Natural killer cell (primary cell): ENCODE data around the gene SH3RF2. TPM values are rescaled to one million over a fixed set of nuclear protein-coding genes. Genes with fewer than 3 reads are reported as not detected.

Source experiments
- ATAC-seq, 3 donors: fragments of 150-1000 bp in 2 of 3; fragments of 200-7000 bp in 1 of 3; cut with Tn5 transposase; 1 replicate in 1 of 3; 2 replicates in 2 of 3; pipeline ENCODE4 v1.10.0; 2021; ENCODE audit warnings: mild to moderate bottlenecking in 2 of 3, moderate library complexity in 2 of 3
- DNase-seq, 2 donors: peaks; one replicate each; pipeline versions ENCODE4 v3.0.0 to v3.0.0-alpha.2; 2013 to 2021; ENCODE audit warnings: mixed read lengths in 1 of 2
- H3K27ac ChIP-seq: one replicate; pipeline ENCODE4 v1.5.1; 2013; ENCODE audit warnings: mild to moderate bottlenecking, low read length
- H3K27me3 ChIP-seq: one replicate; pipeline ENCODE4 v1.6.1; 2013; ENCODE audit warnings: low read length; ENCODE audit not compliant: control insufficient read depth, insufficient read depth
- H3K36me3 ChIP-seq: one replicate; pipeline ENCODE4 v1.6.1; 2013; ENCODE audit warnings: low read length; ENCODE audit not compliant: control insufficient read depth, insufficient read depth
- H3K4me1 ChIP-seq: one replicate; pipeline ENCODE4 v1.6.1; 2013; ENCODE audit warnings: low read length; ENCODE audit not compliant: control insufficient read depth, insufficient read depth
- H3K4me3 ChIP-seq: one replicate; pipeline ENCODE4 v1.5.1; 2013; ENCODE audit warnings: low read length
- H3K9me3 ChIP-seq: one replicate; pipeline ENCODE4 v1.6.1; 2013; ENCODE audit warnings: low read length; ENCODE audit not compliant: control insufficient read depth, insufficient read depth
- H3K27ac Mint-ChIP-seq, 2 donors: one replicate each; pipeline ENCODE4 v1.8.0; 2022; ENCODE audit warnings: mild to moderate bottlenecking in 2 of 2, mixed read lengths in 2 of 2, moderate library complexity in 1 of 2
- H3K27me3 Mint-ChIP-seq, 2 donors: one replicate each; pipeline ENCODE4 v1.8.0; 2022; ENCODE audit warnings: low read depth in 2 of 2, mixed read lengths in 2 of 2
- H3K36me3 Mint-ChIP-seq: one replicate; pipeline ENCODE4 v1.8.0; 2022; ENCODE audit warnings: mixed read lengths
- H3K4me1 Mint-ChIP-seq, 2 donors: one replicate each; pipeline ENCODE4 v1.8.0; 2022; ENCODE audit warnings: mixed read lengths in 2 of 2
- H3K4me3 Mint-ChIP-seq: one replicate; pipeline ENCODE4 v1.8.0; 2022; ENCODE audit warnings: mild to moderate bottlenecking, moderate library complexity, mixed read lengths
- H3K9me3 Mint-ChIP-seq, 2 donors: one replicate each; pipeline ENCODE4 v1.8.0; 2022; ENCODE audit warnings: mixed read lengths in 2 of 2
- CTCF ChIP-seq: fragments of 200-600 bp; IDR thresholded peaks from one replicate; pipeline ENCODE4 v1.8.0; 2022; ENCODE audit warnings: antibody characterized with exemption
- WGBS: methylation state at CpG from one replicate; pipeline ENCODE4 v1.1.7; 2013; ENCODE audit warnings: missing lambda C conversion rate; ENCODE audit not compliant: insufficient coverage; 5-methylcytosine and 5-hydroxymethylcytosine counted together
- intact Hi-C: fragments of 100-400 bp; cut with micrococcal nuclease; formaldehyde crosslinking; loops from one replicate; pipeline ENCODE4 v1.14.2; 2022
- total RNA-seq, 4 donors: library from RNA; stranded (reverse); fragments of 120-200 nt in 1 of 4; gene quantifications; one replicate each; pipeline versions ENCODE4 v1.2.3 to v1.2.4, GENCODE V29; 2013 to 2022

SH3RF2 gene
- total RNA-seq, 3 donors from 2014 or later (not counting 1 experiment from before 2014, with no cell fraction given) = 0.28 to 0.35 TPM; not detected in 1

DNA sequence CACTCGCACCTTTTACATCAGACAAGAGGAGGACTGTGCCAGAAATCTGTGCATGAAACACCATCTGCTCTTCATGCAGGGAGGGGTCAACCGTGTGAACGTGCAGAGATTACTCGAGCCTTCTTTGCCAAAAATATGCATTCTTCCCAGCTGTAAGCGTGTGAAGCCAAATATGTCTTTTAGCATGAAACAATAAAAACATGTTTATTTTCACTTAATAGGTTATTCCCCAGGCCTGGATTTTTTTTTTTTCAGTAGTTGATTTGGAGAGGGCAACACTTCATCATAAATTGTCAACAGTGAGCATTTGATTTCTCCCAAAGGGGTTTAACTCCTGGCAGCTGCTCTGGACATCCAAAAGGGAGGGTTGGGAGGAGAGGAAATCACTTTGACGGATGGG, 145.2 kb downstream of the SH3RF2 start:
- intact Hi-C loops = no loop called here
- H3K4me1 ChIP-seq = peaks cover 7% of the 10 kb centered on the region
- no peaks in the 10 kb centered on the region for H3K27me3 ChIP-seq
- no peaks in the 10 kb centered on the region for H3K36me3 ChIP-seq
- H3K4me1 Mint-ChIP-seq = peaks cover 19 to 22% of the 10 kb centered on the region in 2 donors
- H3K9me3 Mint-ChIP-seq = no peaks in the 10 kb centered on the region
- no peak overlapping the region for H3K4me3 Mint-ChIP-seq
- TF ChIP-seq CTCF = no peak
- DNase-seq = no peak
- ATAC-seq = no peak
- no peaks in the 10 kb centered on the region for H3K9me3 ChIP-seq
- no peak overlapping the region for H3K27ac Mint-ChIP-seq
- 83% methylated on average over 6 of the region's 6 CpGs for WGBS
- no peaks in the 10 kb centered on the region for H3K36me3 Mint-ChIP-seq
- peaks cover 0 to 3% of the 10 kb centered on the region in 2 donors for H3K27me3 Mint-ChIP-seq
- H3K27ac ChIP-seq = no peak overlapping the region
- H3K4me3 ChIP-seq = no peak overlapping the region

DNA sequence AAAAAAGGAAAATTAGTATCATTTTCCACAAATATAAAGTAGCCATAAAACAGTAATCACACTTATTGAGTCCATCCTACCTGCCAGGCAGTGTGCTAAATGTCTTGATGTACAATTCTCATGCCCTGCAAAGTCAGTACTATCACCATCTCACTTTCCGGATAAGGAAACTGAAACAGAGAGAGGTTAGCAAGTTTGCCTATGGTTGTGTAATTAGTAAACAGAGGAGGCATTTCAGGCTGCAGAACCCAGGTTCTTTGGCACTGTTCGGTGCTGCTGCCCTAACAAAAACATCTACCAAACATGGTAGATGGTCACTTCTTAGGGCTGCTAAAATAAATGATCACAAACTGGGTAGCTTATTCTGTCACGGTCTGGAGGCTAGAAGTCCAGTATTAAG, 146.4 kb downstream of the SH3RF2 start:
- 58% methylated on average over 2 of the region's 3 CpGs for WGBS
- H3K9me3 Mint-ChIP-seq = no peaks in the 10 kb centered on the region
- ATAC-seq = no peak

DNA sequence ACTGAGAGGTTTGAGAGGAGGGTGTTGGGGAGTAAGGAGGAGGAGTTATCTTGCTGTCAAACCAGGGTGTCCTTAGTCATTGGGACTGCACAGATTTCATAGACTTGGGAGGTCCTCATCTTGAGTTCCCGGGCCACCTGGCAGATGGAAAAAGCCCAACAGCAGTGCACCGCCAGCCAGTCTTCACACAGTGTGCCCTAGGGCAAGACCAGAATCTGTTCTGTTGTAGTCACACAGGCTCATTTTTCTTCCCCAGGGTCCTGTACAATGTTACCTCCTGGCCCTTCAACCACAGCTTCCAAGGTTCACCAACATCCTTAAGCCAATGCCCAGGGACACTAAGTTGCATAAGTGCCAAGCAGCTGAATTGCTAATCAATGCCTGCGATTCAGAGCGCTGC, 148.0 kb downstream of the SH3RF2 start:
- no peaks in the 10 kb centered on the region for H3K9me3 Mint-ChIP-seq
- no peak for TF ChIP-seq CTCF
- no peak overlapping the region for H3K27ac ChIP-seq
- H3K27ac Mint-ChIP-seq = no peak overlapping the region
- H3K27me3 Mint-ChIP-seq = peaks cover 0 to 3% of the 10 kb centered on the region in 2 donors
- no peaks in the 10 kb centered on the region for H3K27me3 ChIP-seq
- no peak for ATAC-seq
- WGBS = 95% methylated on average over 4 of the region's 4 CpGs
- peaks cover 3% of the 10 kb centered on the region for H3K4me1 ChIP-seq
- intact Hi-C loops = no loop called here
- H3K36me3 Mint-ChIP-seq = no peaks in the 10 kb centered on the region
- DNase-seq = no peak
- no peaks in the 10 kb centered on the region for H3K9me3 ChIP-seq
- H3K4me3 ChIP-seq = no peak overlapping the region
- peaks cover 8 to 10% of the 10 kb centered on the region in 2 donors for H3K4me1 Mint-ChIP-seq
- no peaks in the 10 kb centered on the region for H3K36me3 ChIP-seq
- no peak overlapping the region for H3K4me3 Mint-ChIP-seq

More for the DNA sequence above, 146.4 kb downstream of the SH3RF2 start:
- H3K4me1 ChIP-seq = peaks cover 7% of the 10 kb centered on the region
- Mint-ChIP-seq H3K27me3 (peaks cover 0 to 3% of the 10 kb centered on the region in 2 donors), H3K36me3 (no peaks in the 10 kb centered on the region), H3K4me1 (peaks cover 19 to 22% of the 10 kb centered on the region in 2 donors), H3K4me3 (no peak overlapping the region), H3K27ac (no peak overlapping the region)
- TF ChIP-seq CTCF = no peak
- no peaks in the 10 kb centered on the region for H3K27me3 ChIP-seq
- no peak overlapping the region for H3K27ac ChIP-seq
- DNase-seq = no peak
- no peaks in the 10 kb centered on the region for H3K36me3 ChIP-seq
- intact Hi-C loops = no loop called here
- no peak overlapping the region for H3K4me3 ChIP-seq
- no peaks in the 10 kb centered on the region for H3K9me3 ChIP-seq

DNA sequence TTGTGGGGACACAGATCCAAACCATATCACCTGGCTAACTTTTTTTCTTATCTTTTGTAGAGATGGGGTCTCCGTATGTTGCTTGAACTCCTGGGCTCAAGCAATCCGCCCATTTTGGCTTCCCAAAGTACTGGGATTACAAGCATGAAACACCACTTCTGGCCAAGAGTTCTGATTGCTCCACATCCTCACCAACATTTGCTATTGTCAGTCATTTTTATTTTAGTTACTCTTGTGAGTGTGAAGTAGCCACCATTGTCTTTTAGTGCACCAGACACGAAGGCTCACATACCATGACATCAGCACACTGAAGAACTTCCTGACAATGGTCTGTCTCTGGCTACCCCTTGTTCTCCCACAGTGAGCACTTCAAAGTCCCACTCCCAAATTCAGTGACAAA, 151.7 kb downstream of the SH3RF2 start:
- Mint-ChIP-seq H3K4me3 (no peak overlapping the region), H3K27me3 (peaks cover 0 to 3% of the 10 kb centered on the region in 2 donors), H3K27ac (no peak overlapping the region), H3K9me3 (no peaks in the 10 kb centered on the region), H3K4me1 (no peaks in the 10 kb centered on the region), H3K36me3 (no peaks in the 10 kb centered on the region)
- Histone ChIP-seq H3K36me3 (no peaks in the 10 kb centered on the region), H3K9me3 (no peaks in the 10 kb centered on the region), H3K4me1 (no peaks in the 10 kb centered on the region), H3K27me3 (no peaks in the 10 kb centered on the region), H3K27ac (no peak overlapping the region), H3K4me3 (no peak overlapping the region)
- intact Hi-C loops = no loop called here
- WGBS = 96% methylated on average over 3 of the region's 3 CpGs
- ATAC-seq (no peak), DNase-seq (no peak)
- TF ChIP-seq CTCF = no peak
